Coronary artery (tissue), 2 donors: Measurements from ENCODE around the gene MAP3K7.

ENCODE experiments used
- DNase-seq: peaks from one replicate; pipeline ENCODE4 v3.0.0-alpha.2; 2017; ENCODE audit warnings: low spot score
- H3K27ac ChIP-seq, 2 donors: fragments of 200-600 bp; sonication (generic); one replicate each; pipeline ENCODE4 v1.5.1; 2016 to 2019
- H3K4me3 ChIP-seq: fragments of 200-600 bp; sonication (generic); 2 replicates; pipeline ENCODE4 v1.5.1; 2016; ENCODE audit warnings: mild to moderate bottlenecking, moderate library complexity
- CTCF ChIP-seq: fragments of 200-600 bp; sonication (generic); IDR thresholded peaks from one replicate; pipeline ENCODE4 v1.5.1; 2019; ENCODE audit warnings: antibody characterized with exemption

Gene MAP3K7

GRCh38 chr6:90508753-90509152 lies 78.1 kb downstream of the MAP3K7 start:
- Histone ChIP-seq H3K27ac (no peak overlapping the region), H3K4me3 (no peak overlapping the region)
- TF ChIP-seq CTCF = no peak
- no peak for DNase-seq

- DNase-seq = no peak
- TF ChIP-seq CTCF = no peak
- Histone ChIP-seq H3K27ac (no peak overlapping the region), H3K4me3 (no peak overlapping the region)
Observed at GRCh38 chr6:90502866-90503407, 83.9 kb downstream of the MAP3K7 start.

- no peak for DNase-seq
- Histone ChIP-seq H3K4me3 (no peak overlapping the region), H3K27ac (no peak overlapping the region)
- TF ChIP-seq CTCF = no peak
Observed at GRCh38 chr6:90502381-90502780, 84.5 kb downstream of the MAP3K7 start.

- TF ChIP-seq CTCF = no peak
- DNase-seq = no peak
- Histone ChIP-seq H3K27ac (no peak overlapping the region), H3K4me3 (no peak overlapping the region)
Observed at GRCh38 chr6:90500458-90500857, 86.4 kb downstream of the MAP3K7 start.

- DNase-seq = no peak
- Histone ChIP-seq H3K27ac (no peak overlapping the region), H3K4me3 (no peak overlapping the region)
- TF ChIP-seq CTCF = no peak
Observed at GRCh38 chr6:90497411-90497810, 89.5 kb downstream of the MAP3K7 start.

GRCh38 chr6:90496258-90497016 lies 90.4 kb downstream of the MAP3K7 start:
- no peak overlapping the region for H3K4me3 ChIP-seq
- no peak for DNase-seq
- no peak for TF ChIP-seq CTCF
- H3K27ac ChIP-seq = no peak overlapping the region

- Histone ChIP-seq H3K27ac (no peak overlapping the region), H3K4me3 (no peak overlapping the region)
- TF ChIP-seq CTCF = no peak
- DNase-seq = no peak
Observed at GRCh38 chr6:90495216-90495817, 91.6 kb downstream of the MAP3K7 start.
